Testis (tissue), 2 donors: Measurements from ENCODE around the gene PSD4.

ENCODE experiments used
- CTCF ChIP-seq, 3 experiments: fragments of 450-650 bp in 2 of 3; fragments of 200-600 bp in 1 of 3; sonication (generic) in 1 of 3; IDR thresholded peaks; one replicate each; pipeline ENCODE4 v1.5.1; 2016 to 2019; ENCODE audit warnings: antibody characterized with exemption in 3 of 3, mild to moderate bottlenecking in 2 of 3, moderate library complexity in 1 of 3
- POLR2A ChIP-seq: fragments of 450-650 bp; IDR thresholded peaks from one replicate; pipeline ENCODE4 v1.6.1; 2017; ENCODE audit warnings: antibody characterized with exemption, mild to moderate bottlenecking, moderate library complexity

GRCh38 chr2:113200236-113200635, 26.5 kb downstream of the PSD4 start:
- TF ChIP-seq CTCF (IDR thresholded peaks at IDR 0.05): no peak
- TF ChIP-seq POLR2A: no peak
